ENCODE measurements around the gene PTPRD.

GRCh38 chr9:10036095-10036494, 576.7 kb downstream of the PTPRD start:
- TF ChIP-seq POLR2A (IDR thresholded peaks at IDR 0.05; ENCODE audit: low read depth, low read length) (no peak), POLR2AphosphoS5 (IDR thresholded peaks at IDR 0.05; ENCODE audit: low read depth, low read length) (no peak)

All from GM12892 (cell line).